BE2C (cell line): Measurements from ENCODE around the gene CYSTM1.

Experiments used
- DNase-seq: peaks from one replicate; pipeline ENCODE4 v3.0.0-alpha.2; 2020
- H3K27me3 ChIP-seq: fragments of 250-450 bp; sonication (Bioruptor Pico); 2 replicates; pipeline ENCODE4 v1.5.1; 2020; ENCODE audit warnings: mild to moderate bottlenecking
- H3K36me3 ChIP-seq: fragments of 250-450 bp; sonication (Bioruptor Pico); 2 replicates; pipeline ENCODE4 v1.5.1; 2020; ENCODE audit warnings: mild to moderate bottlenecking
- H3K4me1 ChIP-seq: fragments of 250-450 bp; sonication (Bioruptor Pico); 2 replicates; pipeline ENCODE4 v1.5.1; 2020
- H3K4me3 ChIP-seq: 2 replicates; pipeline ENCODE4 v1.5.1; 2011; ENCODE audit warnings: low read depth, low read length
- H3K9me3 ChIP-seq: fragments of 250-450 bp; sonication (Bioruptor Pico); 2 replicates; pipeline ENCODE4 v1.5.1; 2020
- TF ChIP-seq, protein P1 (sequence below): IDR thresholded peaks from 2 replicates; pipeline ENCODE4 v1.5.1; 2012; ENCODE audit warnings: mild to moderate bottlenecking, low read depth, low read length

The CYSTM1 gene

DNA sequence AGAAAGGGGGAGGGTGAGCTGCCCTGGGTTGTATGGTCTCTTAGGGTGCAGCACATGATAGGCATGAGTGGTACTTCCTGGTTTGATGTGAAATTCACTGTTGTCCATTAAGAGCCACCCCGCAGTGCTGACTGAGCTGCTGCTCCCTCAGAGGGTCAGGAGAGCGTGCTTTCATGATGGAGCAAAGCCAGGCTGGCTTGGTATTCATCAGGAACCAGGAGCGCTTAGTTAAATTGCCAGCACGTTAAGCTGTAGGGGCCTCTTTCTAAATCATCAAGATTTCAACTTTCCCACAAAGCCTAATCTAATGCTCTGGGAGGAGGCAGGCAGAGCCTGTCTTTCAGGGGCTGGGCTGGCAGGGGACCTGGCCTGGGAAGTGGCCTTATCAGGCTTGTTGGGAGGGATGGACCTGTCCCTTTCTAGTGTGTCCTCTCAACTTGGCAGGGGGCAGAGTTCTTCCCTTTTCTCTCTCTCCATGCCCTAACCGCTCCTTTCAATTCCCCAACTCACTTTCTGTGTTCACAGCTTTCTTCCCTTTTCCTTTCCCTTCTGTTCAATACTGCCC lies 7.9 kb downstream of the CYSTM1 start:
- DNase-seq: no peak
- H3K9me3 ChIP-seq: no peaks in the 10 kb centered on the region
- H3K36me3 ChIP-seq: no peaks in the 10 kb centered on the region
- no peaks in the 10 kb centered on the region; the same call in 1 of the 2 replicates for H3K4me1 ChIP-seq
- no peaks in the 10 kb centered on the region for H3K27me3 ChIP-seq
- H3K4me3 ChIP-seq: no peak overlapping the region
- TF ChIP-seq, protein P1, sequence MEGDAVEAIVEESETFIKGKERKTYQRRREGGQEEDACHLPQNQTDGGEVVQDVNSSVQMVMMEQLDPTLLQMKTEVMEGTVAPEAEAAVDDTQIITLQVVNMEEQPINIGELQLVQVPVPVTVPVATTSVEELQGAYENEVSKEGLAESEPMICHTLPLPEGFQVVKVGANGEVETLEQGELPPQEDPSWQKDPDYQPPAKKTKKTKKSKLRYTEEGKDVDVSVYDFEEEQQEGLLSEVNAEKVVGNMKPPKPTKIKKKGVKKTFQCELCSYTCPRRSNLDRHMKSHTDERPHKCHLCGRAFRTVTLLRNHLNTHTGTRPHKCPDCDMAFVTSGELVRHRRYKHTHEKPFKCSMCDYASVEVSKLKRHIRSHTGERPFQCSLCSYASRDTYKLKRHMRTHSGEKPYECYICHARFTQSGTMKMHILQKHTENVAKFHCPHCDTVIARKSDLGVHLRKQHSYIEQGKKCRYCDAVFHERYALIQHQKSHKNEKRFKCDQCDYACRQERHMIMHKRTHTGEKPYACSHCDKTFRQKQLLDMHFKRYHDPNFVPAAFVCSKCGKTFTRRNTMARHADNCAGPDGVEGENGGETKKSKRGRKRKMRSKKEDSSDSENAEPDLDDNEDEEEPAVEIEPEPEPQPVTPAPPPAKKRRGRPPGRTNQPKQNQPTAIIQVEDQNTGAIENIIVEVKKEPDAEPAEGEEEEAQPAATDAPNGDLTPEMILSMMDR: no peak

DNA sequence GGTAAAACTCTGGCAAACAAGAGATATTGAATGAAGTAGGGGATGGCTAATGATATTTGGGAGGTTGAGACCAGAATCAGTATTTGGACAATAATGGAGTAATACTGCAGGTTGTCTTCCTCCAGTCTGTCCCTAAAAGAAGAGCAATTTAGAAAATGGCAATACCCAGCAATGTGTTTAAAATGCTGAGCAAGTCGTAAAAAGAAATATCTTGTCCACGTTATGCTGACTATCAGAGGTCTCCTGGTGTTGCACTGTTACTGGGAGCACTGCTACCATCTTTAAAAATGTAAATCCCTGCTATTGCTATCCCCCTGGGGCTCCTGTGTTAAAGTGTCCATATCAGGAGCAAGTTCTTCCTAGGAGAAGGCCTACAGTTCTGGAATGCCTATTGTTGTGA lies 10.4 kb downstream of the CYSTM1 start:
- Histone ChIP-seq H3K36me3 (no peaks in the 10 kb centered on the region), H3K4me1 (no peaks in the 10 kb centered on the region; the same call in 1 of the 2 replicates), H3K27me3 (no peaks in the 10 kb centered on the region), H3K4me3 (no peak overlapping the region), H3K9me3 (no peaks in the 10 kb centered on the region)
- no peak for DNase-seq
- TF ChIP-seq, protein P1: no peak

DNA sequence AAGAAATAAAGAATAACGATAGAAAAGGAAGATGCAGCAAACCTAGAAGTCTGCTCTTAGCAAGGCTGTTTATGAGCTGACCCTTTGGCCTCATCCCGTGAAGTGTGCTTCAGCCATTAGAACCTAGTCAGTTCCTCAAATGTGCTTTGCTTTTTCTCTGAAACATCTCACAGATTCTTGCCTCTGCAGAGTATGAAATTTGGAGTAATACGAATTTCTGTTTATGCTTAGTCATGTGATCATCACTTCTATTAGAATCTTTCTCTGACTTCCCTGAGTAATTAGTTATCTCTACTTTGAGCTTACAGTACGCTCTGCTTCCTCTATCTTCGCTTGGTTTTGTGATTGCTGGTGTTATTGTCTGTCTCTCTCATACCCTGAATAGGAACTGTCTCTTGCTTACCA lies 11.3 kb downstream of the CYSTM1 start:
- H3K9me3 ChIP-seq: no peaks in the 10 kb centered on the region
- no peaks in the 10 kb centered on the region for H3K36me3 ChIP-seq
- no peaks in the 10 kb centered on the region for H3K4me1 ChIP-seq

DNA sequence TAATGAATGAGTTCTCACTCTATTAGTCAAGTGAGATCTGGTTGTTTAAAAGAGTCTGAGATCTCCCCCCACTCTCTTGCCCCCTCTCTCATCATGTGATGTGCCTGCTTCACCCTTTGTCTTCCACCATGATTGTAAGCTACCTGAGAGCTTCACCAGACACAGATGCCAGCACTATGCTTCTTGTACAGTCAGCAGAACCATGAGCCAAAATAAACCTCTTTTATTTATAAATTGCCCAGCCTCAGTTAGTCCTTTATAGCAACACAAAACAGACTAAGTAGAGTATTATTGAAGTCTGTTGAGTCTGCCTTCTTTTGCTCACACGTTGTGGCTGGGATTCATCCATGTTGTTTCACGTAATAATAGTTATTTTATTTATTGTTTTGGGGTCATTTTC lies 14.3 kb downstream of the CYSTM1 start:
- no peaks in the 10 kb centered on the region for H3K36me3 ChIP-seq
- TF ChIP-seq, protein P1: no peak
- no peaks in the 10 kb centered on the region for H3K27me3 ChIP-seq
- H3K4me3 ChIP-seq: no peak overlapping the region
- H3K4me1 ChIP-seq: no peaks in the 10 kb centered on the region
- no peaks in the 10 kb centered on the region for H3K9me3 ChIP-seq
- DNase-seq: no peak

More for the DNA sequence above, 11.3 kb downstream of the CYSTM1 start:
- DNase-seq: no peak
- no peaks in the 10 kb centered on the region for H3K27me3 ChIP-seq
- TF ChIP-seq, protein P1: no peak
- H3K4me3 ChIP-seq: no peak overlapping the region

DNA sequence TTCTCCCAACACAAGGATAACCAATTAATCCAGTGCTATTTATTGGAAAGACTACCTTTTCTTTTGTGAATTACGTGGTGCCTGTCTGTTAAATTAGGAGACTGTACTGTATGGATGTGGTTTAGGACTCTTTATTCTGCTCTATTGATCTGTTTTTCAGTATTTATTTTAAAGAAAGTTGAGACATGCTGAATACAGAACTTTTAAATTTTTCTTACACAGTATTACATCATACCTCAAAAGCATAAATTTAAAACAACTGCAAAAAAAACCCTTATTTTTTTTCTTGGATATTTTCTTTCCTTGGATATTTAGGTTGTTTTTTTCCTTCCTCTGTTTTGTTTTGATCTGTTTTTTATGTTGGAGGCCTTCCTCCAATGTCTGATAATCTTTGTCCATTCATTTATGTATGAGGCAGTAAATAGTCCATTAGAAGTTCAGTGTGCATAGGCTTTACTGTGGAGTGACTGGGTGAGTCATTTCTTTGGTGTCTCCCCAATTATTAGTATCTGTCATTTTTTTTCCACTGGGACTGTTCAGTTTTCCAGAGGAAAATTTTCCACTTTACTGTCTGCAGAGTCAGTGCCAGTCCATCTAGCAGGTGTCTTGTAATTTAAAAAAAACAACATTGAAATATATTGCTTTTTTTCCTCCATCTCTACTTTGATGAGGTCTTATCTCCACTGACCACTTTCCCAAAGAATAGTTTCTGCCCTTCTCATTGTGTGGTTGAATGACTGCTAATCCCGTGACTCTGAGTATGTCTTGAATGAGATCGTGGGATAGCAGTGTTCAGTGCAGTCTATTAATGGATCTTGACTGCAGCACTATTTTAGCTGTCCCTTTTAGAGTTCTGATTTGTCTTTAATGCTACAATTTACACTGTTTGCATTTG lies 15.2 kb downstream of the CYSTM1 start:
- H3K4me1 ChIP-seq: no peaks in the 10 kb centered on the region
- no peak overlapping the region for H3K4me3 ChIP-seq
- TF ChIP-seq, protein P1: no peak
- no peaks in the 10 kb centered on the region for H3K9me3 ChIP-seq
- H3K27me3 ChIP-seq: no peaks in the 10 kb centered on the region
- H3K36me3 ChIP-seq: no peaks in the 10 kb centered on the region; the same call in 1 of the 2 replicates
- DNase-seq: no peak

DNA sequence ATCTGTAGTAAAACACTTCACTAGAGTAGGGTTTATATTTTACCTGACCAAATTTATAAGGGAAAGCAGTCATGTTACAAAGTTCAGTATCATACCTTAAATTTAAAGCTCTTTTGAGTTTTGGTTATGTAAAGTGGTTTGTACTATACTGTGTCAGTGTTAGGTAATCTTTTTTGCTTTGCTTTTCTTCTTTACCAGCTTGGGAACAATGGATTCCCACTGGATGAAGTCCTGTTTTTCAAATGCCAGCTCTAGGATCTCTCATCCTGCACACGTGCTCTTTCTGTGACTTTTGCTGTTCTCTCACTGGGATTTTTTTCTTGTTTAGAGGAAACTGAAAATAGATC lies 15.9 kb downstream of the CYSTM1 start:
- Histone ChIP-seq H3K9me3 (no peaks in the 10 kb centered on the region), H3K36me3 (no peaks in the 10 kb centered on the region; the same call in 1 of the 2 replicates), H3K27me3 (no peaks in the 10 kb centered on the region), H3K4me3 (no peak overlapping the region), H3K4me1 (no peaks in the 10 kb centered on the region)
- DNase-seq: no peak
- TF ChIP-seq, protein P1: no peak
